Astrocyte (in vitro differentiated cells and primary cell): ENCODE measurements around the gene LAMA5. TPM values are rescaled to one million over a fixed set of nuclear protein-coding genes. Genes with fewer than 3 reads are reported as not detected.

Source experiments
- DNase-seq: peaks from one replicate; pipeline ENCODE4 v3.0.0-alpha.2; 2010; ENCODE audit warnings: low read depth
- FAIRE-seq: peaks from 2 replicates; lab custom pipeline; 2011; peaks lifted over from hg19 to GRCh38; lab: Jason Lieb, UNC
- H2AFZ ChIP-seq: 2 replicates; pipeline ENCODE4 v1.6.0; 2012; ENCODE audit warnings: low read depth, low read length, inconsistent platforms
- H3K27ac ChIP-seq: 2 replicates; pipeline ENCODE4 v1.5.1; 2011; ENCODE audit warnings: low read depth, low read length, inconsistent platforms
- H3K27me3 ChIP-seq: 2 replicates; pipeline ENCODE4 v1.6.0; 2011; ENCODE audit warnings: low read length, inconsistent platforms; ENCODE audit not compliant: insufficient read depth
- H3K36me3 ChIP-seq: 2 replicates; pipeline ENCODE4 v1.5.1; 2011; ENCODE audit warnings: low read length, inconsistent platforms; ENCODE audit not compliant: insufficient read depth
- H3K4me1 ChIP-seq: 2 replicates; pipeline ENCODE4 v1.5.1; 2011; ENCODE audit warnings: low read length, inconsistent platforms; ENCODE audit not compliant: insufficient read depth
- H3K4me2 ChIP-seq: 2 replicates; pipeline ENCODE4 v1.6.0; 2012; ENCODE audit warnings: low read length, inconsistent platforms
- H3K4me3 ChIP-seq: 2 replicates; pipeline ENCODE4 v1.5.1; 2011; ENCODE audit warnings: low read depth, mild to moderate bottlenecking, low read length, inconsistent platforms; ENCODE audit not compliant: insufficient read depth
- H3K79me2 ChIP-seq: 2 replicates; pipeline ENCODE4 v1.6.0; 2012; ENCODE audit warnings: mild to moderate bottlenecking, low read length, inconsistent platforms; ENCODE audit not compliant: insufficient read depth
- H3K9ac ChIP-seq: 2 replicates; pipeline ENCODE4 v1.6.0; 2012; ENCODE audit warnings: mild to moderate bottlenecking, low read length, inconsistent platforms
- H3K9me3 ChIP-seq: 2 replicates; pipeline ENCODE4 v1.5.1; 2012; ENCODE audit warnings: low read depth, mild to moderate bottlenecking, low read length, inconsistent platforms; ENCODE audit not compliant: insufficient read depth
- H4K20me1 ChIP-seq: 2 replicates; pipeline ENCODE4 v1.6.0; 2012; ENCODE audit warnings: low read length, inconsistent platforms; ENCODE audit not compliant: insufficient read depth
- H3K27ac Mint-ChIP-seq: one replicate; pipeline ENCODE4 v1.8.0; 2021; ENCODE audit warnings: mild to moderate bottlenecking, mixed read lengths; ENCODE audit not compliant: unreplicated experiment
- H3K27me3 Mint-ChIP-seq: one replicate; pipeline ENCODE4 v1.8.0; 2021; ENCODE audit warnings: low read depth, mixed read lengths; ENCODE audit not compliant: unreplicated experiment
- H3K36me3 Mint-ChIP-seq: one replicate; pipeline ENCODE4 v1.8.0; 2021; ENCODE audit warnings: low read depth, mixed read lengths; ENCODE audit not compliant: unreplicated experiment
- H3K4me1 Mint-ChIP-seq: one replicate; pipeline ENCODE4 v1.8.0; 2021; ENCODE audit warnings: low read depth, mixed read lengths; ENCODE audit not compliant: unreplicated experiment
- H3K4me3 Mint-ChIP-seq: one replicate; pipeline ENCODE4 v1.8.0; 2021; ENCODE audit warnings: mild to moderate bottlenecking, moderate library complexity, mixed read lengths; ENCODE audit not compliant: unreplicated experiment
- H3K9me3 Mint-ChIP-seq: one replicate; pipeline ENCODE4 v1.8.0; 2021; ENCODE audit warnings: mild to moderate bottlenecking, mixed read lengths; ENCODE audit not compliant: unreplicated experiment
- EZH2 ChIP-seq: IDR thresholded peaks from 2 replicates; pipeline ENCODE4 v1.6.1; 2012; ENCODE audit warnings: mild to moderate bottlenecking, low read length, inconsistent platforms; ENCODE audit not compliant: insufficient read depth
- total RNA-seq: library from RNA; stranded (reverse); gene quantifications from 2 replicates; pipeline ENCODE4 v1.2.1, GENCODE V29; 2021
- TF ChIP-seq, protein P1 (sequence below): IDR thresholded peaks from 2 replicates; pipeline ENCODE4 v1.5.1; 2011; ENCODE audit warnings: low read depth, mild to moderate bottlenecking, inconsistent platforms, low read length, moderate library complexity; ENCODE audit not compliant: insufficient read depth

The LAMA5 gene
- total RNA-seq, 1 donor from 2014 or later: 350 TPM

DNA sequence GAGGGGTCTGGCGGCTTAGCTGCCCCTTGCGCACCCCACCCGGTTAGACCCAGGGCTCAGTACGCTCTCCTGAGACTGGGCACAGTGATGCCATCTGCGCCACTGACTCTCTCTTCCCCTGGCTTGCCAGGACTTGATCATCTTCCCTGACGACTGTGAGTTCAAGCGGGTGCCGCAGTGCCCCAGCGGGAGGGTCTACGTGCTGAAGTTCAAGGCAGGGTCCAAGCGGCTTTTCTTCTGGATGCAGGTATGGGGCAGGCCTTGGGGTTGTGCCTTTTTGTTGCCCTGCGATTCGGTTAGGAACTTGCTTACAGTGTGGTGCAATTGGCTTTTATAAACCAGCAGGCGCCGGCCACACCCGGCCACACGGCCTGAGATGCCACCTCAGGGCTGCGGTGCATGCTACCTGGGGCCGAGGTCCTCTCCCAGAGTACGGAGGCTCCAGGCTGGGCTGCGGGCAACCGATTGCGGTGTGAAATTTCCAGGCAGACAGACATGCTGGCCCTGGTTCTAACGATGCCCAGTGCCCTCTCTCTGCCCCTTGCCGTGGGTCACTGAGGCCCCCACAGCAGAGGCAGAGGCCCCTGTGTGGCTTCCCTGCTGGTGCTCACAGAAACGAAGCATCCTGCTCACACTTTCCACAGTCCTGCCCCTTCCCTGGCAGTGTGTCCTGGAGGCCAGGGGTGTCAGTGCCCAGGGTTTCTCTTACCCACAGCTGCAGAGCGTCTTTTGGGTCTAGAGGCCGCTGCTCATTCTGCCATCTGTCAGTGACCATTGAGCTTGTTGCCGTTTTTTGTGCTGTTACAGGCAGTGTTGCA, 62.6 kb downstream of the LAMA5 start:
- Histone ChIP-seq H3K36me3 (peaks cover 14% of the 10 kb centered on the region), H2AFZ (no peak overlapping the region), H3K79me2 (peaks cover 48% of the 10 kb centered on the region), H3K27me3 (no peaks in the 10 kb centered on the region), H3K4me1 (peaks cover 19% of the 10 kb centered on the region), H4K20me1 (peaks cover 58% of the 10 kb centered on the region), H3K9me3 (no peaks in the 10 kb centered on the region), H3K4me2 (peak overlapping the region; percentile 99), H3K9ac (peak overlapping the region; percentile 95), H3K4me3 (peak overlapping the region; percentile 99), H3K27ac (no peak overlapping the region)
- Mint-ChIP-seq H3K4me1 (peaks cover 7% of the 10 kb centered on the region), H3K27ac (peak overlapping the region; percentile 88), H3K4me3 (peak overlapping the region; percentile 99), H3K36me3 (peaks cover 6% of the 10 kb centered on the region), H3K9me3 (no peaks in the 10 kb centered on the region), H3K27me3 (no peaks in the 10 kb centered on the region)
- FAIRE-seq: no peak
- DNase-seq: no peak
- no peak for TF ChIP-seq EZH2
- TF ChIP-seq, protein P1, sequence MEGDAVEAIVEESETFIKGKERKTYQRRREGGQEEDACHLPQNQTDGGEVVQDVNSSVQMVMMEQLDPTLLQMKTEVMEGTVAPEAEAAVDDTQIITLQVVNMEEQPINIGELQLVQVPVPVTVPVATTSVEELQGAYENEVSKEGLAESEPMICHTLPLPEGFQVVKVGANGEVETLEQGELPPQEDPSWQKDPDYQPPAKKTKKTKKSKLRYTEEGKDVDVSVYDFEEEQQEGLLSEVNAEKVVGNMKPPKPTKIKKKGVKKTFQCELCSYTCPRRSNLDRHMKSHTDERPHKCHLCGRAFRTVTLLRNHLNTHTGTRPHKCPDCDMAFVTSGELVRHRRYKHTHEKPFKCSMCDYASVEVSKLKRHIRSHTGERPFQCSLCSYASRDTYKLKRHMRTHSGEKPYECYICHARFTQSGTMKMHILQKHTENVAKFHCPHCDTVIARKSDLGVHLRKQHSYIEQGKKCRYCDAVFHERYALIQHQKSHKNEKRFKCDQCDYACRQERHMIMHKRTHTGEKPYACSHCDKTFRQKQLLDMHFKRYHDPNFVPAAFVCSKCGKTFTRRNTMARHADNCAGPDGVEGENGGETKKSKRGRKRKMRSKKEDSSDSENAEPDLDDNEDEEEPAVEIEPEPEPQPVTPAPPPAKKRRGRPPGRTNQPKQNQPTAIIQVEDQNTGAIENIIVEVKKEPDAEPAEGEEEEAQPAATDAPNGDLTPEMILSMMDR: no peak

DNA sequence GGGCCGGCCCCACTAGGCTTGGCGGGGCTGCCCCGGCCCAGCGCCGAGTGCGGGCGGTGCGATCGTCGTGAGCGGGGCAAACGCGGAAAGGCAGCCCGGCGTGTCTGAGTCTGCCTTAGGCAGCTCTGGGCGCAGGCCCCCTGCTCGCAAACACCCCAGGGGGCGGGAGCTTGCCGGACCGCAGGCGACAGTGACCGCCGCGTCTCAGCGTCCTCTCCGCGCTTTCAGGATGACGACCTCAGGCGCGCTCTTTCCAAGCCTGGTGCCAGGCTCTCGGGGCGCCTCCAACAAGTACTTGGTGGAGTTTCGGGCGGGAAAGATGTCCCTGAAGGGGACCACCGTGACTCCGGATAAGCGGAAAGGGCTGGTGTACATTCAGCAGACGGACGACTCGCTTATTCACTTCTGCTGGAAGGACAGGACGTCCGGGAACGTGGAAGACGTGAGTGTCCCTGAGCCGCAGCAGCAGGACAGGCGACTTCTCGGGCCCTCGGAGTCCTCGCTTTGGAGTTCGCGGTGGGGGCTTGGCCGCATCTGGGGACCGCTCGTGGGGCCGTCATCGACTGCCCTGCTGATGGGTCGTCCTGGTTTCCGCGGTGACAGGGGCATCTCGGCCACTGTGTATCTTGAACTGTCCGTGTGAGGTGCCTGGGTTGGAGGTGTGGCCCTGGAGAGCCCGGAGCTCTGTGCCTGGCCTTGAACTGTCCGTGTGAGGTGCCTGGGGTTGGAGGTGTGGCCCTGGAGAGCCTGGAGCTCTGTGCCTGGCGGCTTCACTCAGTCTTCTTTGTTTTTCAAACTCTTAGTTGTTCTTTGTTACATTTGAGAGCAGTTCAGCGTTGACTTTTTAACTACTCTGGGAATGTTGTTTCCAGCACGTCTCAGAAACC, 63.5 kb downstream of the LAMA5 start:
- H3K79me2 ChIP-seq: peaks cover 48% of the 10 kb centered on the region
- peak overlapping the region; percentile 99 for H3K4me2 ChIP-seq
- Mint-ChIP-seq H3K9me3 (no peaks in the 10 kb centered on the region), H3K27me3 (no peaks in the 10 kb centered on the region), H3K4me1 (peaks cover 7% of the 10 kb centered on the region), H3K27ac (peak overlapping the region; percentile 88), H3K4me3 (peak overlapping the region; percentile 99), H3K36me3 (peaks cover 6% of the 10 kb centered on the region)
- H4K20me1 ChIP-seq: peaks cover 54% of the 10 kb centered on the region
- H3K4me3 ChIP-seq: peak overlapping the region; percentile 99
- H3K9me3 ChIP-seq: no peaks in the 10 kb centered on the region
- peak overlapping the region; percentile 65 for H3K27ac ChIP-seq
- peaks cover 19% of the 10 kb centered on the region for H3K4me1 ChIP-seq
- no peaks in the 10 kb centered on the region for H3K27me3 ChIP-seq
- FAIRE-seq (no peak), DNase-seq (no peak)
- H3K9ac ChIP-seq: peak overlapping the region; percentile 95
- peaks cover 10% of the 10 kb centered on the region for H3K36me3 ChIP-seq
- TF ChIP-seq, protein P1: no peak
- TF ChIP-seq EZH2: no peak
- no peak overlapping the region for H2AFZ ChIP-seq
